IPS-18a (cell line): ENCODE data around the gene ATP5PO.

Experiments
- H3K27ac ChIP-seq: one replicate; pipeline ENCODE4 v1.5.1; 2013; ENCODE audit warnings: low read length
- H3K27me3 ChIP-seq: one replicate; pipeline ENCODE4 v1.6.1; 2013; ENCODE audit warnings: mild to moderate bottlenecking, low read length; ENCODE audit not compliant: control insufficient read depth, insufficient read depth
- H3K36me3 ChIP-seq: one replicate; pipeline ENCODE4 v1.6.1; 2013; ENCODE audit warnings: low read depth, low read length; ENCODE audit not compliant: control insufficient read depth
- H3K4me1 ChIP-seq: one replicate; pipeline ENCODE4 v1.6.1; 2013; ENCODE audit warnings: low read depth, low read length; ENCODE audit not compliant: control insufficient read depth
- H3K4me3 ChIP-seq: one replicate; pipeline ENCODE4 v1.5.1; 2013; ENCODE audit warnings: low read length
- H3K9ac ChIP-seq: one replicate; pipeline ENCODE4 v1.6.1; 2013; ENCODE audit warnings: mild to moderate bottlenecking, low read length, moderate library complexity
- H3K9me3 ChIP-seq: one replicate; pipeline ENCODE4 v1.6.1; 2013; ENCODE audit warnings: low read depth, low read length; ENCODE audit not compliant: control insufficient read depth

ATP5PO gene, protein sequence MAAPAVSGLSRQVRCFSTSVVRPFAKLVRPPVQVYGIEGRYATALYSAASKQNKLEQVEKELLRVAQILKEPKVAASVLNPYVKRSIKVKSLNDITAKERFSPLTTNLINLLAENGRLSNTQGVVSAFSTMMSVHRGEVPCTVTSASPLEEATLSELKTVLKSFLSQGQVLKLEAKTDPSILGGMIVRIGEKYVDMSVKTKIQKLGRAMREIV

GRCh38 chr21:33915368-33916199 is at the start of gene ATP5PO:
TSS of gene ATP5PO (minus strand) at chr21:33915804. CDS start at chr21:33915763, 41 bp downstream.
- peak within 1 kb of the TSS; percentile 91 for H3K27ac ChIP-seq
- peak within 1 kb of the TSS; percentile 100 for H3K4me3 ChIP-seq
- H3K9me3 ChIP-seq, result no peaks in the 10 kb centered on the region
- peak within 1 kb of the TSS; percentile 93 for H3K9ac ChIP-seq
- H3K4me1 ChIP-seq, result peaks cover 10% of the 10 kb centered on the region
- H3K27me3 ChIP-seq, result no peaks in the 10 kb centered on the region
- H3K36me3 ChIP-seq, result peaks cover 30% of the 10 kb centered on the region

DNA sequence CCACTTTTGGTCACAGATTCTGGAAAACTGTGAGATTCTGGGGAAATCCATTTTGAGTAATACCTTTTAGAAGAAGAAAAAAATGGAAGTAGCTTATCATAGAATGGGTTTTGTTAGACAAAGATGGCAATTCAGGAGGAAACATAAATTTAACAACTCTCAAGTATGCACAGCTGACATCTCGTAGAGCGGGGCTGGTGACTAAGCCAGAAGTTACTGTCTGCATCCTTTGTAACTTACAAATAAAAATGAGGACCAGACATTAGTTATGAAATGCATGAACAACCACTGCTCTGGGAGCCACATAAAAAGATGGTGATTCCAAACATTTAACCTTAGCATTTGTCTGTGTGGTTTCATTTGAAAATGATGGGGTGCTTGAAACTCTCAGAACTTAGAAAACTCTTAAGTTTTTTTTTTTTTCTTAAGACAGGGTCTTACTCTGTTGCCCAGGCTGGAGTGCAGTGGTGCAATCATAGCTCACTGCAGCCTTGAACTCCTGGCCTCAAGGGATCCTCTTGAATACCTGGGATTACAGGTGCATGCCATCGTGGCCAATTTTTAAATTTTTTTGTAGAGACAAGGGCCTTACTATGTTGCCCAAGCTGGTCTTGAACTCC is 49.2 kb upstream of the ATP5PO start:
- Histone ChIP-seq H3K9ac (no peak overlapping the region), H3K27ac (no peak overlapping the region), H3K36me3 (no peaks in the 10 kb centered on the region), H3K4me1 (peaks cover 7% of the 10 kb centered on the region), H3K4me3 (no peak overlapping the region), H3K27me3 (no peaks in the 10 kb centered on the region), H3K9me3 (peaks cover 6% of the 10 kb centered on the region)

GRCh38 chr21:33963848-33964555 is 48.4 kb upstream of the ATP5PO start:
- Histone ChIP-seq H3K9ac (no peak overlapping the region), H3K4me3 (no peak overlapping the region), H3K27me3 (no peaks in the 10 kb centered on the region), H3K9me3 (peaks cover 12% of the 10 kb centered on the region), H3K4me1 (peaks cover 7% of the 10 kb centered on the region), H3K36me3 (no peaks in the 10 kb centered on the region), H3K27ac (no peak overlapping the region)

DNA sequence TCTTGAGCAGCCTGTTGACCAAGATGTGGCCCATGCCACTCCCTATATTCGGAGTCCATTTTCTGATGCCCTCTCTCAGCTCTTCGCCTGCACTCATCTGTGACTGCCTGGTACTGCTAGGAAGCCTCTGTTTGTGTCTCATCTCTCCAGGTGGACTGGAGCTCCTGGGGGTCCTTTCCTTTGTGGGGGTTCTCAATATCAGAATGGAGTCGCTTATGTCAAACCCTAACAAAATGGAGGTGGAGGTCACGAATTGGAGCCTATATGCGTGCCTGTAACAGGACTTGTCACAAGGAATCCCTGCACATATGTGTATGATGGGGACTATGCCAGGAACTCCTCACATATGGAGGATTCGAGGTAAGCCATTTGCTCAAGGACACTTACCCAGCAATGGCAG is 46.7 kb upstream of the ATP5PO start:
- H3K4me1 ChIP-seq, result no peaks in the 10 kb centered on the region
- H3K9me3 ChIP-seq, result peaks cover 12% of the 10 kb centered on the region
- H3K36me3 ChIP-seq, result no peaks in the 10 kb centered on the region
- H3K27me3 ChIP-seq, result no peaks in the 10 kb centered on the region
- no peak overlapping the region for H3K4me3 ChIP-seq
- H3K27ac ChIP-seq, result no peak overlapping the region
- no peak overlapping the region for H3K9ac ChIP-seq

DNA sequence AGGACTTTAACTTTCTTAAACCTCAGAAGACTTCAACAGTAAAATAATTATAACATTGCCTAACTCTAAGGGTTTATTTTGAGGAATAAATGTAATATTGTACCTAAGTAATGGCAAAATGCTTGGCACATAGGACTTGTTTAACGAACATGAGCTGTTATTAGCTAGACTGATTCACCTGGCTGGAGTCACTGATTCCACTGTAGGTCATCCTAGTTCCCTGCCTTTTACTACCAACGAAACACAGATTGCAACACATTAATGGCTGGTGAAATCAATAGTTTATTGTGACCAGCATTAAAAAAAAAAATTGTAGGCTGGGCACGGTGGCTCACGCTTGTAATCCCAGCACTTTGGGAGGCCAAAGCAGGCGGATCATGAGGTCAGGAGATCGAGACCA is 45.5 kb upstream of the ATP5PO start:
- Histone ChIP-seq H3K9ac (no peak overlapping the region), H3K4me3 (no peak overlapping the region), H3K4me1 (no peaks in the 10 kb centered on the region), H3K36me3 (no peaks in the 10 kb centered on the region), H3K27me3 (no peaks in the 10 kb centered on the region), H3K27ac (no peak overlapping the region), H3K9me3 (peaks cover 12% of the 10 kb centered on the region)

- no peak overlapping the region for H3K27ac ChIP-seq
- H3K36me3 ChIP-seq, result no peaks in the 10 kb centered on the region
- no peaks in the 10 kb centered on the region for H3K27me3 ChIP-seq
- H3K4me1 ChIP-seq, result no peaks in the 10 kb centered on the region
- no peak overlapping the region for H3K4me3 ChIP-seq
- peaks cover 12% of the 10 kb centered on the region for H3K9me3 ChIP-seq
- no peak overlapping the region for H3K9ac ChIP-seq
These were observed 44.1 kb upstream of the ATP5PO start for GRCh38 chr21:33959680-33960079.

GRCh38 chr21:33954395-33954794 is 38.8 kb upstream of the ATP5PO start:
- no peak overlapping the region for H3K27ac ChIP-seq

DNA sequence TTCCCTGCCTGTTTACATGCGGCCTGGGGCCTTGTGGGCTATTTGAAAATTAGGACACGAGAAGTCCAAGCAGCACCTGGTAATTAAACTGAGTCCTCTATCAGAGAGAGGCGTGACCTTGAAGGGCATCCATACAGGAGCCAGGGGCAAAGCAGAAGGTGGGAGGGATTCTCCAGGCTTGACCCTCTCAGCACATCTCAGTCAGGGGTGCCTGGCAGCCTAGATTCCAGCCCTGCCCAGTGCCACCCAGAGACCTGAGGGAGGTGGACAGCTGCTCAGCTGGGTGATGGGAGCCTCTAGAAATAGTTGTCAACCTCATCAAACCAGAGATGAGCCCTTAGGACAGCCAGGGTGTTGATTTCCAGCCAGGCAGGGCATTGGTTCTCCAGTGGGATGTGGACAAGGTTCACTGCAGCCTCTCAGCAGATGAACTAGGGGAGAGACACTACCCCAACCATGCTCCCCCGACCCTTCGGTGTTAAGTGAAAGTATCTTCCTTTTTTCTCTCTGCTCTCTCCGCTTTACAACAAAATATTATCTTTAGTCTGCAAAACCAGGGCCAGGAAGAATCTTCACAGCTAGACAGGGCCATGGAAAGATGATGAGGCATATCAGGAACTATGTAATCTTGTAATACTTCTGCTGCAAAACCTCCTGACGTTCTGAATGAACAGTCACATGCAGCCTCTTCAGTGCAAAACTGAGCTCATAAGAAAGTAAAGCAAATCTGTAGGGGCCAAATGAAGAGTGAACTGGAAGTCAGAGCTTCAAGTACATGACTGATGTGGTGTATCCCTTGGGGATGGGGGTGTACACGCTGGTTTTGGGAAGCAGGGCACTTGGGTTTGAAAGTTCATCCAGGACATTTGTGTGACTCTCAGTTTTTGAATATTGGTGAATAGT is 35.9 kb upstream of the ATP5PO start:
- H3K9ac ChIP-seq, result no peak overlapping the region
- no peak overlapping the region for H3K27ac ChIP-seq
- no peaks in the 10 kb centered on the region for H3K27me3 ChIP-seq
- H3K4me3 ChIP-seq, result no peak overlapping the region
- H3K36me3 ChIP-seq, result no peaks in the 10 kb centered on the region
- no peaks in the 10 kb centered on the region for H3K9me3 ChIP-seq
- H3K4me1 ChIP-seq, result peaks cover 21% of the 10 kb centered on the region

More at GRCh38 chr21:33954395-33954794, 38.8 kb upstream of the ATP5PO start:
- Histone ChIP-seq H3K9ac (no peak overlapping the region), H3K9me3 (peaks cover 3% of the 10 kb centered on the region), H3K36me3 (no peaks in the 10 kb centered on the region), H3K4me3 (no peak overlapping the region), H3K4me1 (no peaks in the 10 kb centered on the region), H3K27me3 (no peaks in the 10 kb centered on the region)

DNA sequence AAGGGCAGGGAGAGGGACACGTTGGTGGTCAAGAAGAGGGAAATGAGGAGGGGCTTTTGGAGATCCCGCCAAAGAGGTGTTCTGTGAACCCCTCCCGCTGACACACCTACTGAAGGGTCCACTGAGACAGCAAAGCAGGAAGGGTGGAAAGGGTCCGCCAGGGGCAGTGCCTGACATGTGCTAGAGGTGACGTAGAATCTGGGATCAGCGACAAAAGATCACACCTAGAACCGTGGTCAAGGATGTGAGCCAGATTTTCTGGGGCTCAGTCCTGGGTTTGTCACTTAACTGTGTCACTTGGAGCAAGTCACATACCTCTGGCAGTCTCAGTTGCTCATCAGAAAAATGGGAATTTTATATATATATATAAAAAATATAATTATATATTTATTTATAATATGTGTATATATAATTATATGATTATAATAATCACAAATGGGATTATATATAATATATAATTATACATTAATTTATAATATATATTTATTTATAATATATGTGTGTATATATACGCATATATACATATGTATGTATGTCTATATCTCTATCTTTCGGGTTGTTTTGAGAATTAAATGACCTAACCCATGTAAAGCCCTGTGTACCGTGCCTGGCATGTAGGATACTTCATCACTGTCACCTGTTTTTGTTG is 35.0 kb upstream of the ATP5PO start:
- H3K27ac ChIP-seq, result no peak overlapping the region
- no peak overlapping the region for H3K4me3 ChIP-seq
- peaks cover 24% of the 10 kb centered on the region for H3K4me1 ChIP-seq
- no peaks in the 10 kb centered on the region for H3K36me3 ChIP-seq
- H3K9ac ChIP-seq, result no peak overlapping the region
- no peaks in the 10 kb centered on the region for H3K27me3 ChIP-seq
- no peaks in the 10 kb centered on the region for H3K9me3 ChIP-seq

GRCh38 chr21:33949516-33950430 is 34.2 kb upstream of the ATP5PO start:
- H3K4me1 ChIP-seq, result peaks cover 24% of the 10 kb centered on the region
- H3K27ac ChIP-seq, result no peak overlapping the region

More at GRCh38 chr21:33949516-33950430, 34.2 kb upstream of the ATP5PO start:
- no peak overlapping the region for H3K9ac ChIP-seq
- no peak overlapping the region for H3K4me3 ChIP-seq
- H3K9me3 ChIP-seq, result no peaks in the 10 kb centered on the region
- H3K36me3 ChIP-seq, result no peaks in the 10 kb centered on the region
- no peaks in the 10 kb centered on the region for H3K27me3 ChIP-seq
